ENCODE results near the gene CACNA1B. TPM values are rescaled to one million over a fixed set of nuclear protein-coding genes. Genes with fewer than 3 reads are reported as not detected.

CACNA1B gene
- total and polyA plus RNA-seq, 2 donors from 2014 or later, result 0.03 TPM; not detected in 1

- Histone ChIP-seq H3K9ac (ENCODE audit: low read length in 3 of 3) (no peak overlapping the region), H3K9me3 (ENCODE audit: control insufficient read depth in 2 of 3, insufficient read depth in 1 of 3, low read length in 3 of 3) (no peaks in the 10 kb centered on the region), H3K27ac (ENCODE audit: low read depth in 2 of 2, low read length in 2 of 2) (no peak overlapping the region), H3K36me3 (ENCODE audit: control insufficient read depth in 2 of 3, insufficient read depth in 3 of 3, low read length in 3 of 3) (no peaks in the 10 kb centered on the region), H3K4me3 (ENCODE audit: low read length in 3 of 3) (no peak overlapping the region), H3K27me3 (ENCODE audit: control insufficient read depth, insufficient read depth, low read length) (no peaks in the 10 kb centered on the region), H3K4me1 (ENCODE audit: control insufficient read depth in 2 of 3, insufficient read depth in 2 of 3, low read depth in 1 of 3, low read length in 3 of 3) (no peaks in the 10 kb centered on the region)
- no peak for FAIRE-seq
- no peak for TF ChIP-seq CTCF (IDR thresholded peaks at IDR 0.05; ENCODE audit: borderline replicate concordance, extremely low read depth, insufficient read depth)
- peak in 3 of 5 donors; percentile 4 to 35 (median 10) for DNase-seq
- intact Hi-C loops (cut with DNase I), result no loop called here
Measured at GRCh38 chr9:138097501-138097991, 220.0 kb downstream of the CACNA1B start.

- intact Hi-C loops (cut with DNase I), result no loop called here
- H3K36me3 ChIP-seq (ENCODE audit: control insufficient read depth in 2 of 3, insufficient read depth in 3 of 3, low read length in 3 of 3), result no peaks in the 10 kb centered on the region
- H3K9me3 ChIP-seq (ENCODE audit: control insufficient read depth in 2 of 3, insufficient read depth in 1 of 3, low read length in 3 of 3), result no peaks in the 10 kb centered on the region
- no peak overlapping the region for H3K4me3 ChIP-seq (ENCODE audit: low read length in 3 of 3)
- H3K9ac ChIP-seq (ENCODE audit: low read length in 3 of 3), result no peak overlapping the region
- H3K27ac ChIP-seq (ENCODE audit: low read depth in 2 of 2, low read length in 2 of 2), result no peak overlapping the region
- H3K4me1 ChIP-seq (ENCODE audit: control insufficient read depth in 2 of 3, insufficient read depth in 2 of 3, low read depth in 1 of 3, low read length in 3 of 3), result no peaks in the 10 kb centered on the region
- no peaks in the 10 kb centered on the region for H3K27me3 ChIP-seq (ENCODE audit: control insufficient read depth, insufficient read depth, low read length)
- no peak for FAIRE-seq
- TF ChIP-seq CTCF (IDR thresholded peaks at IDR 0.05; ENCODE audit: borderline replicate concordance, extremely low read depth, insufficient read depth), result no peak
- DNase-seq, result peak in 3 of 5 donors; percentile 7 to 33 (median 15)
Measured at GRCh38 chr9:138098116-138098907, 220.7 kb downstream of the CACNA1B start.

GRCh38 chr9:138098908-138099791 lies 221.6 kb downstream of the CACNA1B start:
- TF ChIP-seq CTCF (IDR thresholded peaks at IDR 0.05; ENCODE audit: borderline replicate concordance, extremely low read depth, insufficient read depth), result no peak
- H3K27me3 ChIP-seq (ENCODE audit: control insufficient read depth, insufficient read depth, low read length), result no peaks in the 10 kb centered on the region
- FAIRE-seq (no peak), DNase-seq (peak in 3 of 5 donors; percentile 3 to 29 (median 14))
- no peak overlapping the region for H3K27ac ChIP-seq (ENCODE audit: low read depth in 2 of 2, low read length in 2 of 2)
- H3K9ac ChIP-seq (ENCODE audit: low read length in 3 of 3), result no peak overlapping the region
- intact Hi-C loops (cut with DNase I), result no loop called here
- no peaks in the 10 kb centered on the region for H3K4me1 ChIP-seq (ENCODE audit: control insufficient read depth in 2 of 3, insufficient read depth in 2 of 3, low read depth in 1 of 3, low read length in 3 of 3)
- no peaks in the 10 kb centered on the region for H3K9me3 ChIP-seq (ENCODE audit: control insufficient read depth in 2 of 3, insufficient read depth in 1 of 3, low read length in 3 of 3)
- no peaks in the 10 kb centered on the region for H3K36me3 ChIP-seq (ENCODE audit: control insufficient read depth in 2 of 3, insufficient read depth in 3 of 3, low read length in 3 of 3)
- no peak overlapping the region for H3K4me3 ChIP-seq (ENCODE audit: low read length in 3 of 3)

All from kidney (tissue), 14 donors.